DMS53 treated with DMSO at 0.1 percent for 48 hours (cell line): Measurements from ENCODE around the gene HMGCR.

Experiments
- DNase-seq: peaks from one replicate; lab custom pipeline; 2025; ENCODE audit not compliant: unreplicated experiment; lab: John Stamatoyannopoulos, UW

The HMGCR gene

GRCh38 chr5:75340714-75341478, 3.9 kb downstream of the HMGCR start:
- DNase-seq = no peak

GRCh38 chr5:75341934-75342333, 4.9 kb downstream of the HMGCR start:
- DNase-seq = no peak

GRCh38 chr5:75342836-75343235, 5.8 kb downstream of the HMGCR start:
- no peak for DNase-seq

DNA sequence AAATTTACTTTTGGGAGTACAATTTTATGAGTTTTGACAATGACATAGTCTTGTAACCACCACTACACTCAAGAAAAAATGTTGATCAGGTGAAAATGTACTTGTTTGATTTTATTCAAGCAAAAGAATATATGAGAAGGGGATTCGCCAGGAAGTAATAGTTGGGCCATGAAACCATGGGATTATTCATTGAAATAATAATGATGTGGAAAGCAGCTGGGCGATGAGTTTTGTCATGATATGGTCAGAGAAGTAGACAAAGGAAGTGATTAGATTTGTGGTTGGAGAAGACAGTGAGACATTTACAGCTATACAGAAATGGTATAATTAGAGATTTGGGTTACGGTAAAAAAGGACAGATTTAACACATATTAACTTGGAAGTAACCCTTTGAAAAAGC, 11.2 kb downstream of the HMGCR start:
- DNase-seq = no peak

DNA sequence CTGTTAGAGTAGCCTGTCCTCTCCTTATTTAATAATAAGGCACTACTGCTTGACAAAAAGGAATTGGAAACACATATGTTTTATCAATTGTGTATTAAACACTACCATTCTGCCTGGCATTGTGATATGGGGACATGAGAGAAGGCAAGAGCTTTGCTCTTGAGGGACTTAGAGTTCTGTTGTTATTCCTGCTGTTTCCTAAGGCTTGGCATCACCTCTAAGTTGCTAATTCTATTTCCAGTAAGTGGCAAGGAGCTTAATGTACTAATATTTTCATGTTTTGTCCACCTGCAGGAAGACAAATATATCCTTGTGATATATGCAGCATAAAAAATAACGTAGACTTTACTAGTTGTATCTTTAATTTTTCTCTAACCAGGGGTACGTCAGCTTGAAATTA, 12.6 kb downstream of the HMGCR start:
- DNase-seq = no peak

GRCh38 chr5:75351139-75351926, 14.3 kb downstream of the HMGCR start:
- DNase-seq = no peak

DNA sequence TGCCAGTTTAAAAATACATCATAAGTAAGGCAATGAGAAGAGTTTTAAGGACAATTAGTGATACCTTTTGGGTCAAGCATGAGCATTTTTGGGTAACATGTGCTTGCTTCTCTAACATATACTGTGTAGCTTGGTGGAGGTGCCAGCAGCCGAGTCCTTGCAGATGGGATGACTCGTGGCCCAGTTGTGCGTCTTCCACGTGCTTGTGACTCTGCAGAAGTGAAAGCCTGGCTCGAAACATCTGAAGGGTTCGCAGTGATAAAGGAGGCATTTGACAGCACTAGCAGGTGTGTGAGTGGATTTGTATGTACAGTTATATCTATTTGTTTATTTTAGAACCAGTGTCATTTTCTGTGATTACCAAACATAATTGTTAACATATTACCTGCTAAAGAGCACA, 18.2 kb downstream of the HMGCR start:
- no peak for DNase-seq

- DNase-seq = no peak
These were observed 19.7 kb downstream of the HMGCR start for GRCh38 chr5:75356719-75357118.

DNA sequence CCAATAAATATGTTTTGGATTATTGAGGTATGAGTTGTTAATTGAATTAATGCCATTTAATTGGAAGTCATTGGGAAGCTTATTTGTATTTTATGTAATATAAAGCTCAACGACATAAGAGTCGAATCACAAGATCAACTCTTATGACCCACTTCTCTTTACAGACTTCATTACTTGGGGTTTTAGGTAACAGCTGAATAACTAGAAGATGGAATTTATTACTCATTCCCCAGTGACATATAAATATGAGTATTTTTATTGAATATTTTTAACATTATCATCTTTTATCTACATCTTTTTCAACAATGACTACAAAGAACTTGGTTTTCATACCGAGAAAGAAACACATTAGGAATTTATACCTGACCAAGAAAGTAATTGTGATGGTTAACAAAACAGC, 21.1 kb downstream of the HMGCR start:
- no peak for DNase-seq

DNA sequence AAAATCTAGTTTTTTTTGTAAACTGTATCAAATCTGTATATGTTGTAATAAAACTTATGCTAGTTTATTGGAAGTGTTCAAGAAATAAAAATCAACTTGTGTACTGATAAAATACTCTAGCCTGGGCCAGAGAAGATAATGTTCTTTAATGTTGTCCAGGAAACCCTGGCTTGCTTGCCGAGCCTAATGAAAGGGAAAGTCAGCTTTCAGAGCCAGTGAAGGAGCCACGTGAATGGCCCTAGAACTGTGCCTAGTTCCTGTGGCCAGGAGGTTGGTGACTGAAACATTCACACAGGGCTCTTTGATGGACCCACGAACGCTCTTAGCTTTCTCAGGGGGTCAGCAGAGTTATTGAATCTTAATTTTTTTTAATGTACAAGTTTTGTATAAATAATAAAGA, 24.3 kb downstream of the HMGCR start:
- no peak for DNase-seq

- no peak for DNase-seq
These were observed 25.5 kb downstream of the HMGCR start for GRCh38 chr5:75362474-75362975.

- DNase-seq = no peak
These were observed 26.1 kb downstream of the HMGCR start for GRCh38 chr5:75363111-75363510.

DNA sequence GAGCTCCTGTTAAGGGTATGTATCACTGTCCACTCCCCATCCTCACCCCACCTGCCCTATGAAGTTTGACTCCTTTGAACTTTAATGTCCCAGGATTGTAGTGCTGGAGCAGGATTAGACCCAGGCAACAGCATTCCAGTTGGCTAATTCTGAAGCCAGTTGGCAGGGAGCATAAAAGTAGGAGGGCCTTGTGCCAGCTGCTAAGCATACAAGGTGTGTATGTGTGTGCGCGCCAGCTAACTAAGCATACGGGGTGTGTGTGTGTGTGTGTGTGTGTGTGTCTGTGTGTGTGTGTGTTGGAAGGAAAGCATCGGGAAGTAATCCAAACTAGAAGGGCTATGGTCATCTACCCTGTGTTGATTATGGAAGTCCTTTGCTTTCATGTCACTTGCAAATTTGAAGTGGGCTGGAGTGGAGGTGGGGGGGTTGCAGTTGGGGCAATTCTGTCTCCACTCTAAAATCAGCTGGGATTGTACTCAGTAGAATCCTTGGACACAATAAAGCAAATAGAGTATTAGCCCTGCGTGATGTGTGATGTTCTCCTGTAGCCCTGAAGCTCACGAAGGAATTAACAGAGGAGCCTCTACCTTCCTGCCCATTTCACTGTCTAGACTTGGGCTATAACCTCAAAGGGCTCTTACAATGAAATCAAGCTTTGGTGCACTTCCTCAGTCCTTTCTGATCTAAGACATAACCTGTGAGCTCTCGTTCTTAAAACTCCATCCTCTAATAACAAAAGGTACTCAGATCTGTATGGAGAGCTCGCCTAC, 26.9 kb downstream of the HMGCR start:
- DNase-seq = no peak

DNA sequence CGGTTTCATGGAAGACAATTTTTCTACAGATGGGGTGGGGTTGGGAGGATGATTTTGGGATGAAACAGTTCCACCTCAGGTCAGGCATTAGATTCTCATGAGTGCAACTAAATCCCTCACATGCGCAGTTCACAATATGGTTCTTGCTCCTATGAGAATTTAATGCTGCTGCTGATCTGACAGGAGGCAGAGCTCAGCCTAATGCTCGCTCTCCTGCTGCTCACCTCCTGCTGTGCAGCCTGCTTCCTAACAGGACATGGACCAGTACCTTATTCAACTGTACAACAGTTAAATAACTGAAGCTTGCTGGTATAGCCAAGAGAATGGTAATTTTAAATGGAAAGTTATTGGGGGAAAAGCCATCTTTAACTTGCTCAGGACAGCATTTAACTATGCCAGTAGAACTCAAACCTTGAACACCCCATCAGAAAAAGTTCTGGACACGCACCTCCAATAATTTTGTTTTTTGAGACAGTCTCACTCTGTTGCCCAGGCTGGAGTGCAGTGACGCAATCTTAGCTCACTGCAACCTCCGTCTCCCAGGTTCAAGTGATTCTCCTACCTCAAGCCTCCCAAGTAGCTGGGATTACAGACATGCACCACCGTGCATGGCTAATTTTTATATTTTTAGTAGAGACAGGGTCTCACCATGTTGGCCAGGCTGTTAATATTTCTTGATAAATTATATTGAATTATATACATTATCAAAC, 27.7 kb downstream of the HMGCR start:
- DNase-seq = no peak

DNA sequence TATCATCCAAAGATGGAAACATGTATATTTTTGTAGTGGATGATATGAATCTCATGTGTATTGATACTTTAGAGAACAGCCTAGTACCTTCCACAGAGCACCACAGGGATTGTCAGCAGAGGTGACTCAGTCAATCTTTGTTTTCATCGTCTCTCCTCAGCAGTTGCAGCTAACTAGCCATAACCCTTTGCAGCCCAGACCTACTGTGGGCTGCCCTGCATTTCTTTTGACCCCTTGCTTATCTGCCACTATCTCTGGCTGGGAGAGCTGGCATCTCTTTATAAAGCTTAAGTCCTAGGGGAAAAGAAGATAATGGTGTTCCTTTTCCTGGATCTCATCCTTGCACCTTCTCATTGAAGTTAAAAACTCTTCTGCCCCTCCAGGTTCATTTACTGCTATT, 28.7 kb downstream of the HMGCR start:
- DNase-seq = no peak

DNA sequence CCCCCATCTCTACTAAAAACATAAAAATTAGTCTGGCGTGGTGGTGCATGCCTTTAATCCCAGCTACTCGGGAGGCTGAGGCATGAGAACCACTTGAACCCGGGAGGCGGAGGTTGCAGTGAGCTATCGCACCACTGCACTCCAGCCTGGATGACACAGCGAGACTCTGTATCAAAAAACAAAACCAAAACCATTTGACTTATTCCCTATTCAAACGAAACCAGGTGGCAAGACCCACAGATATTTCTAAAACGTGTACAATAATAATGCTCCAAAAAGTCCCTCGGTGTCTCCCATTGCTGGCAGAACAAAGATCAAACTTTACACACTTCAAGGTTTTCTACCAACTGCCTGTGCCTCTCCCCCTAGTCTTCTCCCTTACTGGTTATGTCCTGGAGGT, 29.8 kb downstream of the HMGCR start:
- DNase-seq = no peak

- no peak for DNase-seq
These were observed 30.4 kb downstream of the HMGCR start for GRCh38 chr5:75367401-75367800.

- DNase-seq = no peak
These were observed 31.4 kb downstream of the HMGCR start for GRCh38 chr5:75368391-75368790.

- no peak for DNase-seq
These were observed 36.8 kb downstream of the HMGCR start for GRCh38 chr5:75373862-75374261.

GRCh38 chr5:75374394-75374814, 37.4 kb downstream of the HMGCR start:
- no peak for DNase-seq

GRCh38 chr5:75375414-75375813, 38.4 kb downstream of the HMGCR start:
- DNase-seq = no peak
